HG03025 (cell line): ENCODE results near the gene DAPK3.
"Not testable (repeated sequence)": the region's sequence is repeated elsewhere in the genome, so short reads cannot be mapped to it uniquely, and the experiment has no call there.

Experiments
- ATAC-seq: cut with Tn5 transposase; IDR thresholded peaks from one replicate; pipeline ENCODE4 v1.9.1; 2021; ENCODE audit warnings: mild to moderate bottlenecking, moderate library complexity; ENCODE audit not compliant: unreplicated experiment, low FRiP score

The DAPK3 gene

GRCh38 chr19:3980353-3981251 is 9.7 kb upstream of the DAPK3 start:
- ATAC-seq: no peak

GRCh38 chr19:3979674-3980352 is 8.9 kb upstream of the DAPK3 start:
- no peak for ATAC-seq

- ATAC-seq: no peak
Measured at GRCh38 chr19:3979289-3979673, 8.4 kb upstream of the DAPK3 start.

- no peak for ATAC-seq
Measured at GRCh38 chr19:3978145-3978544, 7.2 kb upstream of the DAPK3 start.

GRCh38 chr19:3977242-3978143 is 6.6 kb upstream of the DAPK3 start:
- ATAC-seq: no peak

- no peak for ATAC-seq
Measured at GRCh38 chr19:3976495-3977241, 5.8 kb upstream of the DAPK3 start.

GRCh38 chr19:3975637-3976087 is 4.8 kb upstream of the DAPK3 start:
- no peak for ATAC-seq

GRCh38 chr19:3975144-3975543 is 4.2 kb upstream of the DAPK3 start:
- ATAC-seq: no peak

GRCh38 chr19:3970313-3970807 is 539 bp downstream of the DAPK3 start:
- ATAC-seq: no peak

- no peak for ATAC-seq
Measured at GRCh38 chr19:3969435-3970312, 1.2 kb downstream of the DAPK3 start.

GRCh38 chr19:3968556-3969434 is 2.1 kb downstream of the DAPK3 start:
- ATAC-seq: no peak

GRCh38 chr19:3967983-3968382 is 2.9 kb downstream of the DAPK3 start:
- not testable (repeated sequence) for ATAC-seq

GRCh38 chr19:3966051-3967017 is 4.6 kb downstream of the DAPK3 start:
- ATAC-seq: no peak

GRCh38 chr19:3964256-3965194 is 6.4 kb downstream of the DAPK3 start:
- ATAC-seq: no peak

- no peak for ATAC-seq
Measured at GRCh38 chr19:3963458-3964255, 7.2 kb downstream of the DAPK3 start.
